Embryonic facial prominence (tissue), 1 donor: ENCODE measurements around the gene PLEKHG2.
"Not testable (repeated sequence)": the region's sequence is repeated elsewhere in the genome, so short reads cannot be mapped to it uniquely, and the experiment has no call there.

Source experiments
- DNase-seq: peaks from one replicate; pipeline ENCODE4 v3.0.0-alpha.2; 2016; ENCODE audit errors: extremely low spot score

The PLEKHG2 gene

DNA sequence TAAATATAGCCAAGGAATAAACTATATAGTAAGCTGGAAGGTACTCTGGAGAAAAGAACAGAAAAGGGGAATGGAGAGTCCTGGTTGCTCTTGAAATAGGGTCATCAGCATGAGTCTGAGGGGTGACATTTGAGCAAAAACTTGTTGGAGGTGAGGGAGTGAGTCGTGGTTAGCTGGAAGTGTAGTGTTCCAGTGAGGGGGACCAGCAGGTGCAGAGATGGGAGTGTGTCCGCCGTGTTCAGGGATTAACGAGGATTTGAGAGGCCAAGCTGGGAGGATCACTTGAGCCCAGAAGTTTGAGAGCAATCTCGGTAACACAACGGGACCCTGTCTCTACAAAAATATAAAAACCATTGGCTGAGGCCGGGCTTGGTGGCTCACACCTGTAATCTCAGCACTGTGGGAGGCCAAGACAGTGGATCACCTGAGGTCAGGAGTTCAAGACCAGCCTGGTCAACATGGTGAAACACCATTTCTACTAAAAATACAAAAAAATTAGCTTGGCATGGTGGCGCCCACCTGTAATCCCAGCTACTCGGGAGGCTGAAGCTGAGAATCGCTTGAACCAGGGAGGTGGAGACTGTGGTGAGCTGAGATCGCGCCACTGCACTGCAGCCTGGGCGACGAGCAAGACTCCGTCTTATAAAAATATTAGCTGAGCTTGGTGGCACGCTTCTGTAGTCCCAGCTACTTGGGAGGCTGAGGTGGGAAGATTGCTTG, 34.1 kb downstream of the PLEKHG2 start:
- DNase-seq: no peak

DNA sequence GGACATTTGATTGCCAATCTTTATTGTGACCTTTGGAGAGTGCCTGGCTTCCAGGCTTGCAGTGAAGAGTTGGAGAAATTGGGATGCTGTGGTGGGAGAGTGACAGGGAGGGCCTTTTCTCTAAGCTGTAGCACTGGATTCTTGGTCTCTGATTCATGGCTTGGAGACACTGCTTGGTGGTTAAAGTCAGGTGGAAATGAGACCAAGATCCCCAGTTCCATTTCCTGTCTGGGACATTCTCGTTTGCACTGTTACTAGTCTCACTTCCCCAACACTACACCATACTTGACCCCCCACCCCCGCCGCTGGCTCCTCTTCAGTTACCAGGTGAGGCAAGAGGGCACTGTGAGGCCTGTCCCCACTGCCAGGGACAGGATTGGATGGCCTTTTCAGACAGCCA, 35.8 kb downstream of the PLEKHG2 start:
- DNase-seq: no peak

DNA sequence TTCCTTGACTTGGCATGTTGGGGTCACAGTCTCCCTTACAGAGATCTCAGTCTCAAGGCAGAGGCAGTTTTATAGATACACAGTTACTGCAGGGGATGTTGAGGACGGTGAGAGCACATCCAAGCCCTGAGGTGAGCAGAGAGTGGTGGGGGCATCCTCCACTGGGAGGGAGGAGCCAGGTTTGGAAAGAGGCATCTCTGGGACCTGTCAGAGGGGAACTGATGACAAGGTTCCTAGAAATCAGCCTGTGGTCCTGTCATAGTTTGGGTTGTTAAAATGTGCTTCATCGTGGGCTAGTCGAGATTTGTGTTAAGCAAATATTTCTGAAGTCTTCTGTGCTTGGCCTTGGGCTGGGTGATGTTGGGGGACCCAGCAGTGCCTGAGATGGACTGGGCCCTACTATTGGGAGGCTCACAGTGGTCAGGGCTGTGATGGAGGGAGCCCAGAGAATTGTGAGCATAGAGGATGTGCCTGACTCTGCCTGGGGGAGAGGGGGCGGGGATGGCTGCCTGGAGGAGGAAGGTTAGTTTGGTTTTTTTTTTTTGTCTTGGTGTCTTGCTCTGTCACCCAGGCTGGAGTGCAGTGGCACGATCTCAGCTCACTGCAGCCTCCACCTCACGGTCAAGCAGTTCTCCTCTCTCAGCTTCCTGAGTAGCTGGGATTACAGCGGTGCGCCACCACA, 36.8 kb downstream of the PLEKHG2 start:
- DNase-seq: no peak

DNA sequence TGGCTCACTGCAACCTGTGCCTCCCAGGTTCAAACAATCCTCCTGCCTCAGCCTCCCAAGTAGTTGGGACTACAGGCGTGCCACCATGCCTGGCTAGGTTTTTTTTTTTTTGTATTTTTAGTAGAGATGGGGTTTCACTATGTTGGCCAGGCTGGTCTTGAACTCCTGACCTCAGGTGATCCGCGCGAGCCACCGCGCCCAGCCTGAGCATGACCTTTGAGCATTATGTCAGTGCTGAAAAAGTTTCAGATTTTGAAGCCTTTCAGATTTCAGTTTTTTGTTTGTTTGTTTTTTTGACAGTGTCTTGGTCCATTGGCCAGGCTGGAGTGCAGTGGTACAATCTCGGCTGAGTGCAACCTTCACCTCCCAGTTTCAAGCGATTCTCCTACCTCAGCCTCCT, 38.8 kb downstream of the PLEKHG2 start:
- DNase-seq: not testable (repeated sequence)

DNA sequence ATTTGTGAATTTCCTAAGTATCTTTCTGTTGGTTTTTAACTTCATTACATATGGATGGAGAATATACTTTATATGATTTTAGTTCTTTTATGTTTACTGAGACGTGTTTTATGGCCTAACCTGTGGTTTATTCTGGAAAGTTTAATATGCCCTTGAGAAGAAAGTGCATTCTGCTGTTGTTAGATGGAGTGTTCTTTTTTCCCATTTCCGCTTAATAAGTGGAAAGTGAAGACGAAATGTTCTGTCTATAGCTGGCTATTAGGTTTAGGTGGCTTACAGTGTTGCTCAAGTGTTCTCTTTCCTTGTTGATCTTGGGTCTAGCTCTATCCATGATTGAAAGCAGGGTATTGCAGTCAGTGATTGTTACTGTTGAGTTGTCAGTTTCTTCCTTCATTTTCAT, 50.9 kb downstream of the PLEKHG2 start:
- no peak for DNase-seq

DNA sequence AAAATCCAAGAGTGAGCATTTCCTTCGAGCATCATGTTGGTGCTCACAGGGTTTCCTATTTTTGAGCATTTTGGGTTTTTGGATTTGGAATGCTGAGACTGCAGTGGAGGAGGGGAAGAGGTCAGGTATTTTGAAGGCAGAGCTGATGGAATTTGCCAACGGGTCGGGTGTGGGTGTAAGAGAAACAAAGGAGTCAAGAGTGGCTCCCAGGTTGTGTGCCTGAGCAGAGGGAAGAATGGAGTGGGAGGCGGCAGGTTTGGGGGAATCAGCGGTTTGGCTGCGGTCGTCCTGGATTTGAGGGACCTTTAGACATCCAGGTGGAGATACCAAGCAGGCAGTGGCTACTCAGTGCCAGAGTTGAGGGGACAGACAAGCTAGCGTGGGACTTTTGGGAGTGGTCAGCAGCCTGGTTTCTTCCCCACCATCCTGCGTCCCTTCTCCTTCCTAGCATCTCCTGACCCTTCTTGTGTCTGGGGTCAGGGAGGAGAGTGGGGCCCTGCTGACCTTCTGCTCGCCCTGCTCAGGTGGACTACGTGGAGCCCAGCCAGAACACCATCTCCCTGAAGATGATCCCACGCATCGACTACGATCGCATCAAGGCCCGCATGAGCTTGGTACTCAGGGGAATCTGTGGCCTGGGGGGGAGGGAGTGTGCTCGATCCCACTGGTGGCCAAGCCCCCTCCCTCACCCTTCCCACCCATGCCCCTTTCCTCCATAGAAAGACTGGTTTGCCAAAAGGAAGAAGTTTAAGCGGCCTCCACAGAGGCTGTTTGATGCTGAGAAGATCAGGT, 53.7 kb downstream of the PLEKHG2 start:
- DNase-seq: no peak

DNA sequence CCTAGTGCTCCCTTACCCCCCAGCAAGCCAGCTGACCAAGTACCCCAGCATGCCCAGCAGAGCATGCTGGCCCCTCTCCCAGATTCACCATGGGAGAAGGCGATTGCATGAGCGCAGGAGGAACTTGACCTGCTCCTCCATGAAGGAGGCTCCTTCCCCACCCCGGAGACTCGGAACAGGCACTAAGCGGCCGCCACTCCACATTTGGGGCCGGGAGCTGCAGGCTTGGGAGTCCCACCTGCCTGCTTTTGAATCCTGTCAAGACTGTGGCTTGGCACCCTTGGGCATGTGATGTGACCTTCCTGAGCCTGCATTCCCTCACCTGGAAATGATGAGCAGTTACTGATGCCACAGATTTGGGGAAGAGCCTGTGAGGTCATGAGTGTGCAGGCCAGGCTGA, 55.5 kb downstream of the PLEKHG2 start:
- no peak for DNase-seq

DNA sequence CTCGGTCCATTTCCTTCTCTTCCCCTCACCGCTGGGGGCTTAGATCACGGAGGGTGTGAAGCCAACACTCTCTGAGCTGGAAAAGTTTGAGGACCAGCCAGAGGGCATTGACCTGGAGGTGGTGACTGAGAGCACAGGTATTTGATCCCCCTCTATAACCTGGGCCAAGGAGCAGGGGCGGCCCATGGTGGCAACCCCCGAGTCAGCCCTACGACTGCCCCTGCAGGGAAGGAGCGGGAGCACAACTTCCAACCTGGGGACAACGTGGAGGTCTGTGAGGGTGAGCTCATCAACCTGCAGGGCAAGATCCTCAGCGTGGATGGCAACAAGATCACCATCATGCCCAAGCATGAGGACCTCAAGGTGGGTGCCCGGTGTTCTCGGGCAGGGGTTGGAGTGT, 56.6 kb downstream of the PLEKHG2 start:
- DNase-seq: no peak

DNA sequence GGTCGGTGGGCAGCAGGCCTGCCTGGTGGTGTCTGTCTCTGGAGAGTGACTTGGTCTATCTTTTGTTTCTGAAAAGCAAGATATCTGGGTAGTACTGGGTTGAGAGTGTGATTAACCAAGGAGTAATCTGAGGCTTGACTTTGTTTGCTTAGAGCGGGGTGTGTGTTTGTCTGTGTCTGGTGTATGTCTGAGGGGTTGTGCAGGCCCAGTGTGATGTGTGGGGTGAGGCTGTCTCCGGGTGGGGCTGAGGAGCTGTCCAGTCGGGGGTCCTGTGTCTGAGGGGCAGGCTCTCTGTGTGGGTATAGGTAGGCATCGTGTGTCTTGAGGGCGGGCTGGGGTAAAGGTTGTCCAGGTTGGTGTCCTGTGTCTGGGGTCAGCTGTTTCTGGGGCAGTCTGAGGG, 57.1 kb downstream of the PLEKHG2 start:
- DNase-seq: no peak

DNA sequence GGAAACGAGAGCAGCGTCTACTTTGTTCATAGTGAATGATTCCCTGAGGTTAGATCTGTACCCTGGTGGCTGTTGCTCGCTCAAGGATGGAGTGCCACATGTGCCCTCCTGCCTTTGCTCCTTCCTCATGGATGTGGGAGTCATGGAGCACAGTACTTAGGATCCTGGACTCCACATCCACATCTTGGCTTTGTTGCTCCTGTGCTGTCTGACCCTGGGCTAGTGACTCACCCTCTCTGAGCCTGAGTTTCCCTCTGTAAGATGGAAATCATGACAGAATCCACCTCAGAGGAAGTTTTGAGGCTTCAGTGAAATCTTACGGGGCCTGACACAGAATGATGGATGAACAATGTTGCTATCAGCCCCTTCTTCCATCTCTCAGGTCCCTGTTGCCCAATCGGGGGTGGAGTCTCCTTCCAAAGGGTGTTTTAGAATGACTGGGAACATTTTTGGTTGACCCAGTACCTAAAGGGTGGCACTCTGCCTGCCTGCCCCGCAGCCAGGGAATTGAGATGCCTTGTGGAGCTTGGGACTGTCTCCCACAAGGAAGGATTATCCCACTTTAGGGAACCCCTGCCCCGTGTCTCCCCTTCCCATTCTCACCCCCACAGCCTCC, 58.4 kb downstream of the PLEKHG2 start:
- no peak for DNase-seq

DNA sequence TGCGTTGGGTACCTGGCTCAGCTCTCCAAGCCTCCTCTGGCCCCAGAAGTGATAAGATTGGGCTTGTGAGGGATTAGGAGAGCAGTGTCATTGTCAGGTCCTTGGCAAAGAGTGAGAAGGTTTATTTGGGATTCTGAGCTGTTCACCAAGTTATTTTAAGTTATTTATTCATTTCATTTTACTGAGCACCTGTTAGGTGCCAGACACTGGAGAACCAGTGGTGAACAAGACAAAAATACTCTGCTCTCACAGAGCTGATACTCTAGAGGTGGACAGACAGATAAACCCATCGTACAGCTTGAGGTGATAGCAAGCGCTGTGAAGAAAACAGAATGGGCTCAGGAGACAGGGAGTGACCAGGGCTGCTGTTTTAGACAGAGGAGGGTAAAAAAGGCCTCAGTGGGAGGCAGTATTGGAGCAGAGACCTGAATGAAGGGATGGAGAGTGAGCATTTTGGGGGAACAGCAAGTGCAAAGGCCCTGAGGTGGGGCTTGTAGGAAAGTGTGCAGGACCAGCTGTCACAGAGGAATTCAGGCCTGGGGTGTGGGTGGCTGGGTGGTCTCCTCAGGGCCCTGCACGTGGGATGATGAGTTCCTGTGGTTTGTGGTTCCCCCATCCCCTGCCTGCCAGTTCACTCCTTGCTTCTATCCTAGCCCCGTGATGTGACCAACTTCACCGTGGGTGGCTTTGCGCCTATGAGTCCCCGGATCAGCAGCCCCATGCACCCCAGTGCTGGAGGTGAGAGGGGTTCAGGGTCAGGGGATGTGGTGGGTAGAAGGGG, 59.5 kb downstream of the PLEKHG2 start:
- no peak for DNase-seq

DNA sequence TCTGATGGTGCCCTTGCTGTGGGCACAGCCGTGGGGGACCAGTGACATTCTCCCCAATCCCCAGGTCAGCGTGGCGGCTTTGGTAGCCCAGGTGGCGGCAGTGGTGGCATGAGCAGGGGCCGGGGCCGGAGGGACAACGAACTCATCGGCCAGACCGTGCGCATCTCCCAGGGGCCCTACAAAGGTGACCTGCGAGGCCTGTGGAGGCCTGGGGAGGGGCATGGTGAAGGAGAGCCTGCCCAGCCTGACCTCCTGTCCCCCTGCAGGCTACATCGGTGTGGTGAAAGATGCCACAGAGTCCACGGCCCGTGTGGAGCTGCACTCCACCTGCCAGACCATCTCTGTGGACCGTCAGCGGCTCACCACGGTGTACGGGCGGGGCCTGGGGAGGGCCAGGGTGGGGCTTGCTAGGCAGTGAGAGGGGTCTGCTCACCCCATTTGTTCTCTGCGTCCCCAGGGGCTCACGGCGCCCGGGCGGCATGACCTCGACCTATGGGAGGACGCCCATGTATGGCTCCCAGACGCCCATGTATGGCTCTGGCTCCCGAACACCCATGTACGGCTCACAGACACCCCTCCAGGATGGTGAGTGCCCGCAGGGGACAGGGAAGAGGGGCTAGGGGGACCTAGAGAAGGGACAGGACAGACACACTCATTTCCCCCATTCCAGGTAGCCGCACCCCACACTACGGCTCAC, 60.4 kb downstream of the PLEKHG2 start:
- DNase-seq: no peak

DNA sequence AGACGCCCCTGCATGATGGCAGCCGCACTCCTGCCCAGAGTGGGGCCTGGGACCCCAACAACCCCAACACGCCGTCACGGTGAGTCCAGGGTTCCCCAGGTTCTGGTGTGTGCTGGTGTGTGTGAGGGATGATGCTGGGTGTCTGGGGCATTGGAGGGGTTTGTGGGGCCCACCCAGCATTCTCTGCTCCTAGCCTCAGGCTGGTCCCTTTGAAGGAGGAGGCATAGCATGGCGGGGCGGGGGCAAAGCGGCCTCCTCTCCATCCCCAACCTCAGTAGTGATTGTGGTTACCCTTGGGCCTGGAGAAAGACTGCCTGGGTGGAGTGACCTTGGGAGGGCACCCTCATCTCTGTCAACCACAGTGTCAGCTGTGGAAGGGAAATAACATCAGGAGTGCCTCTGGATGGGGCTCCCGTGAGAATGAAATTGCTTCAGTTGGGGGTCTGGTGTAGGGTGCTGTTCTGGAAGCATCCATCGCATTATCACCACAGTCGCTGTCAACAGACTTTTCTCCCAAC, 61.0 kb downstream of the PLEKHG2 start:
- DNase-seq: no peak

DNA sequence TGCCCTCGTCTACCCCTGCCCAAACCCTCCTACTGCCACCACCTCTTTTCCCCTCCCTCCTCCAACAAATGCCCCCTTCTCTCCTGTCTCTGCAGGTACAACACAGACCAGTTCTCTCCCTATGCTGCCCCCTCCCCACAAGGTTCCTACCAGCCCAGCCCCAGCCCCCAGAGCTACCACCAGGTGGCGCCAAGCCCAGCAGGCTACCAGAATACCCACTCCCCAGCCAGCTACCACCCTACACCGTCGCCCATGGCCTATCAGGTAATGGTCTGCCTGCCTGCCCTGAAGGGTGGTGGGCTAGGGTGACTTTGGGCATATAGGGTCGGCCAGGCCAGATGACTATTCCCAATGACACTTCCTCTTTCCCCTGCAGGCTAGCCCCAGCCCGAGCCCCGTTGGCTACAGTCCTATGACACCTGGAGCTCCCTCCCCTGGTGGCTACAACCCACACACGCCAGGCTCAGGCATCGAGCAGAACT, 61.7 kb downstream of the PLEKHG2 start:
- no peak for DNase-seq

DNA sequence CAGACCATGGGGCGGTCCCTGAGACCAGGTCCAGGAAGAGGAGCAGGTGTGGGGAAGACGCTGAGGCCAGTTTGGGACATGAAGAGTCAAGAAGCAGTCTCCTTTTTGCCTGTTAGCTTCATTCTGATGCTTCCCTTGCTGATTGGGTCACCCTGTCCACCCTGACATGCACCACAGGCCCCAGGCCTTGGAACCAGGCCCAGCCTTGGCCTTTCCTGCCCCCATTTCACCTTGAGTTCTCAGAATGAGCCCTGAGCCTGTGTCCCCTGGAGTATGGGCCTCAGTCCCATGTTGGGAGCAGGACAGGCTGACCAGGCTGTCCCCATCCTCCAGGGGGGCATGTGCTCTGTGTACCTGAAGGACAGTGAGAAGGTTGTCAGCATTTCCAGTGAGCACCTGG, 63.3 kb downstream of the PLEKHG2 start:
- no peak for DNase-seq
